Uterus (tissue), 4 donors: ENCODE results near the gene KCNIP3. TPM values are rescaled to one million over a fixed set of nuclear protein-coding genes. Genes with fewer than 3 reads are reported as not detected.
A peak's percentile ranks its signal among the peaks of the same experiment; 100 is the strongest.

Experiments
- DNase-seq, 2 donors: peaks; one replicate each; pipeline ENCODE4 v3.0.0-alpha.2; 2019 to 2020
- H3K27ac ChIP-seq, 2 donors: fragments of 200-600 bp; sonication (generic); 1 replicate in 1 of 2; 2 replicates in 1 of 2; pipeline ENCODE4 v1.5.1; 2016 to 2018
- H3K27me3 ChIP-seq, 2 donors: fragments of 200-600 bp; sonication (generic); one replicate each; pipeline ENCODE4 v1.5.1; 2018 to 2019; ENCODE audit warnings: control low read depth in 1 of 2
- H3K36me3 ChIP-seq, 2 donors: fragments of 200-600 bp; sonication (generic); one replicate each; pipeline ENCODE4 v1.5.1; 2019; ENCODE audit warnings: control low read depth in 1 of 2
- H3K4me1 ChIP-seq, 2 donors: fragments of 200-600 bp; sonication (generic); one replicate each; pipeline ENCODE4 v1.5.1; 2018 to 2019; ENCODE audit warnings: control low read depth in 1 of 2
- H3K4me3 ChIP-seq, 2 donors: fragments of 200-600 bp; sonication (generic); 1 replicate in 1 of 2; 2 replicates in 1 of 2; pipeline ENCODE4 v1.5.1; 2018 to 2019; ENCODE audit warnings: mild to moderate bottlenecking in 1 of 2
- H3K9me3 ChIP-seq, 2 donors: fragments of 200-600 bp; sonication (generic); one replicate each; pipeline ENCODE4 v1.5.1; 2019; ENCODE audit warnings: control low read depth in 1 of 2
- POLR2A ChIP-seq, 2 donors: fragments of 450-650 bp; IDR thresholded peaks; one replicate each; pipeline ENCODE4 v1.6.1; 2016; ENCODE audit warnings: antibody characterized with exemption in 2 of 2, mild to moderate bottlenecking in 1 of 2, moderate library complexity in 1 of 2
- intact Hi-C: fragments of 100-400 bp; cut with DNase I; formaldehyde crosslinking; loops from one replicate; pipeline ENCODE4 v1.15.1; 2023; ENCODE audit warnings: low total_unique reads
- total RNA-seq, 4 donors: library from RNA; depleted of rRNA in 3 of 4; stranded (reverse); fragments of >200 nt in 3 of 4; gene quantifications; one replicate each; pipeline versions ENCODE4 v1.1.0 to v1.2.4, GENCODE V29; 2014 to 2023
- TF ChIP-seq, protein P1 (sequence below), 4 experiments: fragments of 200-600 bp in 2 of 4; fragments of 450-650 bp in 2 of 4; sonication (generic) in 2 of 4; IDR thresholded peaks; one replicate each; pipeline ENCODE4 v1.5.1; 2016 to 2019; ENCODE audit warnings: antibody characterized with exemption in 4 of 4, mild to moderate bottlenecking in 2 of 4, moderate library complexity in 1 of 4
- donor health status: DM: yes; HTN: yes; CAD: no.

Gene KCNIP3
- total RNA-seq, 4 donors from 2014 or later = 1.5 to 18.3 (median 10.8) TPM

DNA sequence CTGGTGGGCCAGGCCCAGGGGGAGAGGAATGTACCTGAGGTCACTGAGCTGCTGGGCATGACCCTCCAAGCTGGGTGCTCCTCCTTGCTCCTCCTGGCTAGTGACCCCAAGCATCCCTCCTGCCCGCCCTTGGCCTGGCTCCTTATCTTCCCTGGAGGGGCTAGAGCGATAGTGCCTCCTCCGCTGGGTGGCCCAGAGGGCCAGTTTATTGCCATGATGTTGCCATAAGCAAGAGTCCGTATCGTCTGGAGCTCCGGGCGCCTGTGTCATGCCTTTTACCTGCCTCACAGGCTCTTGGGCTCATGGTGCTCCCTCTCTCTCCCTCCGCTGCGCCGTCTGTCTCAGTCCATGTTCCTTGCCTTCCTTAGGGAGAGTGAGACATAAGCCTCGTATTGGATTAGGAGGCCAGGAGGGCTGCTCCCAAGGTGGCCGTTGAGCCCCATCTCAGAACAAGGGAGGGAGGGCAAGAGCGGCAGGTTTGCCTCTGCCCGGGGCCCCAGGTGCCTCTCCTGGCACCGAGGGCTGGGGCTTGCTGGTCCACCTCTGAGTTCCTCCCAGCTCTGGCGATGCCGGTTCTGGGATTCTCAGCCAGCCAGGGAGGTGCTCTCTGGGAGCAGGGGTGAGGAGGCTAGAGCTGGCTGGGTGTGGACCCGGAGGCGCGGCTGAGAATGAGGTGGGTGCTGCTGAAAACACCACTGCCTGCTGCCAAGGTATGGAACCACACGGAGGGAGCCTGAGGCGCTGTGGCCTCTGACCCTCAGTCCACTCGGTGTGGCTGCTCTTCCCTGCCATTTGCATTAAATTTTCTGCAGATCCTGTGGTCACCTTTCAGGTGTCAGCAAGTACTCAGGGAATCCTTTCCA lies 22.6 kb downstream of the KCNIP3 start:
- Histone ChIP-seq H3K36me3 (no peaks in the 10 kb centered on the region), H3K27me3 (no peaks in the 10 kb centered on the region), H3K27ac (no peak overlapping the region), H3K4me1 (no peaks in the 10 kb centered on the region), H3K9me3 (no peaks in the 10 kb centered on the region), H3K4me3 (no peak overlapping the region)
- intact Hi-C loops = no loop called here
- DNase-seq = no peak
- TF ChIP-seq, protein P1, sequence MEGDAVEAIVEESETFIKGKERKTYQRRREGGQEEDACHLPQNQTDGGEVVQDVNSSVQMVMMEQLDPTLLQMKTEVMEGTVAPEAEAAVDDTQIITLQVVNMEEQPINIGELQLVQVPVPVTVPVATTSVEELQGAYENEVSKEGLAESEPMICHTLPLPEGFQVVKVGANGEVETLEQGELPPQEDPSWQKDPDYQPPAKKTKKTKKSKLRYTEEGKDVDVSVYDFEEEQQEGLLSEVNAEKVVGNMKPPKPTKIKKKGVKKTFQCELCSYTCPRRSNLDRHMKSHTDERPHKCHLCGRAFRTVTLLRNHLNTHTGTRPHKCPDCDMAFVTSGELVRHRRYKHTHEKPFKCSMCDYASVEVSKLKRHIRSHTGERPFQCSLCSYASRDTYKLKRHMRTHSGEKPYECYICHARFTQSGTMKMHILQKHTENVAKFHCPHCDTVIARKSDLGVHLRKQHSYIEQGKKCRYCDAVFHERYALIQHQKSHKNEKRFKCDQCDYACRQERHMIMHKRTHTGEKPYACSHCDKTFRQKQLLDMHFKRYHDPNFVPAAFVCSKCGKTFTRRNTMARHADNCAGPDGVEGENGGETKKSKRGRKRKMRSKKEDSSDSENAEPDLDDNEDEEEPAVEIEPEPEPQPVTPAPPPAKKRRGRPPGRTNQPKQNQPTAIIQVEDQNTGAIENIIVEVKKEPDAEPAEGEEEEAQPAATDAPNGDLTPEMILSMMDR (IDR thresholded peaks at IDR 0.05) = no peak
- TF ChIP-seq POLR2A (IDR thresholded peaks at IDR 0.05) = no peak

DNA sequence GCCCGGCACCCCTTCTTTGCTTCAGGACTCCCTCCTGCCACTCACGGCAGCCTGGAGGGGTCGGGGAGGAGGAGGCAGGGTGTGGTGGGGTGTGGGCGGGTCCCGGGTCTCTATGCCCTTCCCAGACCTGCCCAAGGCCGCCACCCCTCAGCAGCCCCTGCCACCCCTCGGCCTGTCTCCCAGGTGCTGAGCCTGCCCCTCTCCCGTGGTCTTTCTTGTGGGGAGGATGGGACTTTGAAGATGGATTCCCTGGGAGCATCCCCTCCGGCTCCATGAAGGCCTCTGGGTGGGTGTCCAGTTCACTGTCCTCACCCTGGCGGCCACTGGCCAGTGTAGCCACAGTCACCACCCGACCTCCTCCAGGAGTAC lies 23.2 kb downstream of the KCNIP3 start:
- no peak overlapping the region for H3K4me3 ChIP-seq
- intact Hi-C loops = no loop called here
- no peak for DNase-seq

DNA sequence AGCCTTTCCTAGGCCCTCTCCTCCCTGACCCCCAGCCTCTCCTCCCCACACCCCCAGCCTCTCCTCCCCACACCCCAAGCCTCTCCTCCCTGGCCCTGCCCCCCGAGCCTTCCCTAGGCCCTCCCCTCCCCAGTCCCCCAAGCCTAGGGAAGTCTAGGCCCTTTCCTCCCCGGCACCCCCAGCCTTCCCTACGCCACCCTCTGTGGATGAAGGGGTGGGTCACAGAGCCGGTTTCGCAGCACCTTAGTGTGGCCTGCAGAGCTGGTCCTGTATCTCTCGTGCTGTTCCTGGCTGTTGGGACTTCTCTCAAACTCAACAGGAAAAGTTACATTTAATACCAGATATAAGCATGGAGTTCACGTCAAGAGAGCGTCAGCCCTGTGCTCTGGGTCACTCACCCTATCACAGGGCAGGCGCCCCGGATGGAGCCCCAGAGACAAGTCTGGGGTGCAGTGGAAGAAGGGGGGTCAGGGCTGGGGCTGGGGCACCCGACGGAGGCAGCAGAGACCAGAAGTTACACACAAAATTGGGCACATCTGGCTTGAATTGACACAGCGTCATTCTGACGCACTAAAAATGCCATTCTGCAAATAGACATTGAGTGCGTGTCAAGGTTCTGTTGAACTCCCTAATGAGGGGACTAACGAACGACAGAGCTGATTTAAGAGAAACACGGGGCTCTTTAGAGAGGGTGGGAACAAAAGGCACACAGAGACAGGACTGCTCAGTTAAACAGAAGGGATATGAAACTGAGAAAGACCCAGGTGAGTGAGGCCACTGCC lies 24.0 kb downstream of the KCNIP3 start:
- TF ChIP-seq, protein P1 (IDR thresholded peaks at IDR 0.05) = no peak
- TF ChIP-seq POLR2A (IDR thresholded peaks at IDR 0.05) = no peak
- no peaks in the 10 kb centered on the region for H3K27me3 ChIP-seq
- no peaks in the 10 kb centered on the region for H3K4me1 ChIP-seq
- H3K27ac ChIP-seq = no peak overlapping the region
- no peaks in the 10 kb centered on the region for H3K9me3 ChIP-seq
- no peak overlapping the region for H3K4me3 ChIP-seq
- no peaks in the 10 kb centered on the region for H3K36me3 ChIP-seq
- intact Hi-C loops = no loop called here
- no peak for DNase-seq

More for the DNA sequence above, 23.2 kb downstream of the KCNIP3 start:
- no peaks in the 10 kb centered on the region for H3K9me3 ChIP-seq
- TF ChIP-seq, protein P1 (IDR thresholded peaks at IDR 0.05) = no peak
- TF ChIP-seq POLR2A (IDR thresholded peaks at IDR 0.05) = no peak
- no peaks in the 10 kb centered on the region for H3K4me1 ChIP-seq
- H3K27ac ChIP-seq = no peak overlapping the region
- no peaks in the 10 kb centered on the region for H3K27me3 ChIP-seq
- no peaks in the 10 kb centered on the region for H3K36me3 ChIP-seq

DNA sequence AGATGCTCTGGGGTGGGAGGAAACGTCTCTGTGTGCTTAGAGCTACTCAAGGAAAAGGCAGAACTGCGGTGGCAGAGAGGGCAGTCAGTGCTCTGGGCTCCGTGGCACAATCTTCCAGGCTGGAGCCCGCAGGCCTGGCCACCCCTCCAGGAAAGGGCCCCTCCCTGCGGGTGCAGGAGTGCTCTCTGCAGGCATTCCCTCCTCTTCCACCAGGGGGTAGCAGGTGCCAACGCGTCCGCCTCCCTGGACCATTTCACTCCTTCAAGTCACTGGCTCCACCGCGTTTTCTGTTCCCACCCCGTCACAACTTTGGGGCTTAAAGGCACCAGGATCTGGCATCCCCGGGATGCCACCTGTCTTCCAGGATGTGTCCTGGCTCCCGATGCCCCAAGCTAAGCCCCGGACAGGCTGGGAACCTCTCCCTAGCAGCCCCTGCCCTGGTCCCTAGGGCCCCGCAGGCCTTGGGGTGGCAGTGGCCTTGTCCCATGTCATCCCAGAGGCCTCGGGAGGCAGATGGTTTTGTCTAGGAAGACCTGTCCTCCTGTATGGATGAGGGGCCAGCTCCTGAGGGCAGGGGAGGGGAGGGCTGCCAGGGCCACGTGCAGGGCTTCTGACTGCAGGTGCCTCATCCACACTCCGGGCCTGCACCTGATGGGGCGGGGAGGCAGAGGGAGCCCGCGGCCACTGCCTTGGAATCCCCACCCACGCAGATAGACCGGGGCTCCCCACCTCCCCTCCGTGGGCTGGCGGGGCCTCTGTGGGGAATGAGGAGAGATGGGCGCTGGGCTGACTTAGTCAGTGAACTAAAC lies 26.4 kb downstream of the KCNIP3 start:
- intact Hi-C loops = no loop called here
- Histone ChIP-seq H3K4me1 (no peaks in the 10 kb centered on the region), H3K27me3 (no peaks in the 10 kb centered on the region), H3K36me3 (no peaks in the 10 kb centered on the region), H3K27ac (no peak overlapping the region), H3K9me3 (no peaks in the 10 kb centered on the region), H3K4me3 (no peak overlapping the region)
- TF ChIP-seq, protein P1 (IDR thresholded peaks at IDR 0.05) = peak in 2 of 4 experiments; percentile 8 to 22
- no peak for TF ChIP-seq POLR2A (IDR thresholded peaks at IDR 0.05)
- no peak for DNase-seq
